GM23338 (cell line): ENCODE results near the gene CTCFL. TPM values are rescaled to one million over a fixed set of nuclear protein-coding genes. Genes with fewer than 3 reads are reported as not detected.

ENCODE experiments used
- ATAC-seq: fragments of 200-7000 bp; cut with Tn5 transposase; 3 replicates; pipeline ENCODE4 v1.9.1; 2020
- DNase-seq: peaks from one replicate; pipeline ENCODE4 v3.0.0-alpha.2; 2015; ENCODE audit warnings: low spot score
- H2AFZ ChIP-seq: fragments of 200-600 bp; sonication (generic); 2 replicates; pipeline ENCODE4 v1.8.0; 2016; ENCODE audit warnings: antibody characterized with exemption, mild to moderate bottlenecking, moderate library complexity
- H3F3A ChIP-seq: fragments of 200-600 bp; sonication (generic); replicated peaks from 2 replicates; pipeline ENCODE4 v1.8.0; 2017; ENCODE audit warnings: antibody characterized with exemption, mixed run types, low read depth
- H3K27ac ChIP-seq: fragments of 200-600 bp; sonication (generic); 2 replicates; pipeline ENCODE4 v1.6.1; 2016; ENCODE audit warnings: low read depth
- H3K27me3 ChIP-seq: fragments of 200-600 bp; sonication (generic); 2 replicates; pipeline ENCODE4 v1.8.0; 2016; ENCODE audit warnings: mild to moderate bottlenecking, mixed run types, moderate library complexity; ENCODE audit not compliant: insufficient read depth
- H3K36me3 ChIP-seq: fragments of 200-600 bp; sonication (generic); 2 replicates; pipeline ENCODE4 v1.8.0; 2016; ENCODE audit warnings: mild to moderate bottlenecking; ENCODE audit not compliant: insufficient read depth
- H3K4me1 ChIP-seq: fragments of 200-600 bp; sonication (generic); 2 replicates; pipeline ENCODE4 v1.8.0; 2016; ENCODE audit warnings: mild to moderate bottlenecking, moderate library complexity; ENCODE audit not compliant: insufficient read depth
- H3K4me2 ChIP-seq: fragments of 200-600 bp; sonication (generic); 2 replicates; pipeline ENCODE4 v1.7.1; 2017; ENCODE audit warnings: mixed run types
- H3K4me3 ChIP-seq: fragments of 200-600 bp; sonication (generic); 2 replicates; pipeline ENCODE4 v1.6.1; 2016; ENCODE audit warnings: mixed run types
- H3K79me2 ChIP-seq: fragments of 200-600 bp; sonication (generic); replicated peaks from 2 replicates; pipeline ENCODE4 v1.8.0; 2017; ENCODE audit warnings: mild to moderate bottlenecking; ENCODE audit not compliant: insufficient read depth
- H3K9me2 ChIP-seq: fragments of 200-600 bp; sonication (generic); 2 replicates; pipeline ENCODE4 v1.8.0; 2017; ENCODE audit not compliant: insufficient read depth
- H4K20me1 ChIP-seq: fragments of 200-600 bp; sonication (generic); replicated peaks from 2 replicates; pipeline ENCODE4 v1.8.0; 2017; ENCODE audit warnings: mild to moderate bottlenecking; ENCODE audit not compliant: insufficient read depth
- H3K27ac Mint-ChIP-seq: 2 replicates; pipeline ENCODE4 v1.8.0; 2020; ENCODE audit warnings: inconsistent platforms, mild to moderate bottlenecking, moderate library complexity, mixed read lengths
- H3K27me3 Mint-ChIP-seq: 3 replicates; pipeline ENCODE4 v1.8.0; 2022; ENCODE audit warnings: low read depth, mild to moderate bottlenecking, moderate library complexity, mixed read lengths, inconsistent platforms; ENCODE audit not compliant: insufficient read depth, poor library complexity
- H3K36me3 Mint-ChIP-seq: 3 replicates; pipeline ENCODE4 v1.8.0; 2021; ENCODE audit warnings: low read depth, mild to moderate bottlenecking, inconsistent platforms, moderate library complexity, mixed read lengths
- H3K4me1 Mint-ChIP-seq: 3 replicates; pipeline ENCODE4 v1.8.0; 2020; ENCODE audit warnings: mild to moderate bottlenecking, inconsistent platforms, mixed read lengths
- H3K4me3 Mint-ChIP-seq: 3 replicates; pipeline ENCODE4 v1.8.0; 2021; ENCODE audit warnings: moderate library complexity, mild to moderate bottlenecking, inconsistent platforms, mixed read lengths
- H3K9me3 Mint-ChIP-seq: 3 replicates; pipeline ENCODE4 v1.8.0; 2020; ENCODE audit warnings: moderate library complexity, mild to moderate bottlenecking, inconsistent platforms, mixed read lengths
- CREB1 ChIP-seq: fragments of 250-450 bp; sonication (Bioruptor Pico); IDR thresholded peaks from 2 replicates; pipeline ENCODE4 v1.5.0; 2020; ENCODE audit warnings: low read depth, mild to moderate bottlenecking, moderate library complexity
- CTCF ChIP-seq, 2 experiments: fragments of 200-600 bp in 1 of 2; sonication (generic) in 1 of 2; conservative IDR thresholded peaks; 2 replicates each; pipeline versions ENCODE4 v1.5.1 to v1.6.1; 2016 to 2017; ENCODE audit warnings: antibody characterized with exemption in 2 of 2, low read depth in 2 of 2, mild to moderate bottlenecking in 2 of 2, moderate library complexity in 1 of 2
- ETS1 ChIP-seq: IDR thresholded peaks from 2 replicates; pipeline ENCODE4 v1.6.1; 2016; ENCODE audit warnings: antibody characterized with exemption
- EZH2 ChIP-seq: fragments of 200-600 bp; sonication (generic); IDR thresholded peaks from one replicate; pipeline ENCODE4 v1.8.0; 2017; ENCODE audit warnings: antibody characterized with exemption, mild to moderate bottlenecking, low read depth; ENCODE audit not compliant: unreplicated experiment
- EZH2phosphoT487 ChIP-seq: fragments of 200-600 bp; sonication (generic); IDR thresholded peaks from one replicate; pipeline ENCODE4 v1.8.1; 2018; ENCODE audit warnings: antibody characterized with exemption; ENCODE audit not compliant: unreplicated experiment
- JUNB ChIP-seq: IDR thresholded peaks from one replicate; pipeline ENCODE4 v1.6.1; 2016; ENCODE audit warnings: antibody characterized with exemption; ENCODE audit not compliant: unreplicated experiment
- NANOG ChIP-seq: IDR thresholded peaks from 2 replicates; pipeline ENCODE4 v1.6.1; 2016; ENCODE audit warnings: antibody characterized with exemption, borderline replicate concordance
- POLR2AphosphoS5 ChIP-seq: IDR thresholded peaks from 2 replicates; pipeline ENCODE4 v1.6.1; 2016; ENCODE audit warnings: antibody characterized with exemption, low read depth
- REST ChIP-seq: IDR thresholded peaks from one replicate; pipeline ENCODE4 v1.6.1; 2018; ENCODE audit warnings: antibody characterized with exemption; ENCODE audit not compliant: unreplicated experiment
- STAT1 ChIP-seq: IDR thresholded peaks from one replicate; pipeline ENCODE4 v1.6.1; 2016; ENCODE audit warnings: antibody characterized with exemption; ENCODE audit not compliant: unreplicated experiment
- ZNF114 ChIP-seq: fragments of 250-450 bp; sonication (Bioruptor Pico); IDR thresholded peaks from 2 replicates; pipeline ENCODE4 v1.5.0; 2020; ENCODE audit warnings: mild to moderate bottlenecking, moderate library complexity
- ZNF331 ChIP-seq: fragments of 250-450 bp; sonication (Bioruptor Pico); IDR thresholded peaks from 2 replicates; pipeline ENCODE4 v1.5.0; 2020; ENCODE audit warnings: low read depth, mild to moderate bottlenecking, moderate library complexity
- polyA plus RNA-seq: library from polyadenylated mRNA; unstranded; fragments of >200 nt; fragmentation: Nextera tagmentation; extraction: Ambion mirVana; gene quantifications from 2 replicates; pipeline ENCODE4 v1.2.1, GENCODE V29; 2016
- total RNA-seq: library from RNA; depleted of rRNA; stranded (reverse); fragments of >200 nt; shearing (Covaris generic); gene quantifications from 2 replicates; pipeline ENCODE4 v1.2.3, GENCODE V29; 2014
- TF ChIP-seq, protein P1 (sequence below): fragments of 250-450 bp; sonication (Bioruptor Pico); IDR thresholded peaks from 2 replicates; pipeline ENCODE4 v1.5.0; 2020; ENCODE audit warnings: mild to moderate bottlenecking, moderate library complexity

CTCFL gene
- total and polyA plus RNA-seq, 2 experiments from 2014 or later: 0.55 to 1.4 TPM

DNA sequence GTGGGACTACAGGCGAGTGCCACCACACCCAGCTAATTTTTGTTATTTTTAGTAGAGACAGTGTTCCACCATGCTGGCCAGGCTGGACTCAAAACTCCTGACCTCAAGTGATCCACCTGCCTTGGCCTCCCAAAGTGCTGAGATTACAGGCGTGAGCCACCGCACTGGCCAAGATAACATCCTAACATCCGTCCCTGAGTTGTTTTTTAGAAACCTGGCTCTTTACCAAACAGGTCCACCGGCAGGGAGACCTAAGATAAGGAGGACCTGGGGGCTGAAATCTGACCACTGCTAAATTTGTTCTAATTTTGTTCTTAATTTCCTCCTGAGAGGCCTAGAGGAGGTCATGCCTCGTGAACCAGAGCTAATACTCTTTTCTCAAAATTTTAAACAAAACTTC, 20.5 kb downstream of the CTCFL start:
- Histone ChIP-seq H4K20me1 (no peaks in the 10 kb centered on the region), H3K79me2 (no peaks in the 10 kb centered on the region), H3K36me3 (no peaks in the 10 kb centered on the region), H3K4me1 (no peaks in the 10 kb centered on the region; the same call in 1 of the 2 replicates), H3K9me2 (0 out of 2 replicates have a peak, but pooled peaks cover 3% of the 10 kb centered on the region), H3K27ac (no peak overlapping the region), H3K4me3 (no peak overlapping the region), H3K27me3 (no peaks in the 10 kb centered on the region), H2AFZ (no peak overlapping the region), H3F3A (no peaks in the 10 kb centered on the region), H3K4me2 (no peak overlapping the region)
- TF ChIP-seq ZNF114 (CRISPR knock-in tag) (no peak), ETS1 (no peak), EZH2phosphoT487 (no peak), CTCF (conservative IDR thresholded peaks at IDR 0.05; ENCODE audit: low read depth in 2 of 2) (no peak), JUNB (no peak), ZNF331 (CRISPR knock-in tag) (no peak), STAT1 (no peak), POLR2AphosphoS5 (no peak), CREB1 (CRISPR knock-in tag) (no peak), NANOG (no peak), EZH2 (no peak), REST (no peak)
- TF ChIP-seq, protein P1, sequence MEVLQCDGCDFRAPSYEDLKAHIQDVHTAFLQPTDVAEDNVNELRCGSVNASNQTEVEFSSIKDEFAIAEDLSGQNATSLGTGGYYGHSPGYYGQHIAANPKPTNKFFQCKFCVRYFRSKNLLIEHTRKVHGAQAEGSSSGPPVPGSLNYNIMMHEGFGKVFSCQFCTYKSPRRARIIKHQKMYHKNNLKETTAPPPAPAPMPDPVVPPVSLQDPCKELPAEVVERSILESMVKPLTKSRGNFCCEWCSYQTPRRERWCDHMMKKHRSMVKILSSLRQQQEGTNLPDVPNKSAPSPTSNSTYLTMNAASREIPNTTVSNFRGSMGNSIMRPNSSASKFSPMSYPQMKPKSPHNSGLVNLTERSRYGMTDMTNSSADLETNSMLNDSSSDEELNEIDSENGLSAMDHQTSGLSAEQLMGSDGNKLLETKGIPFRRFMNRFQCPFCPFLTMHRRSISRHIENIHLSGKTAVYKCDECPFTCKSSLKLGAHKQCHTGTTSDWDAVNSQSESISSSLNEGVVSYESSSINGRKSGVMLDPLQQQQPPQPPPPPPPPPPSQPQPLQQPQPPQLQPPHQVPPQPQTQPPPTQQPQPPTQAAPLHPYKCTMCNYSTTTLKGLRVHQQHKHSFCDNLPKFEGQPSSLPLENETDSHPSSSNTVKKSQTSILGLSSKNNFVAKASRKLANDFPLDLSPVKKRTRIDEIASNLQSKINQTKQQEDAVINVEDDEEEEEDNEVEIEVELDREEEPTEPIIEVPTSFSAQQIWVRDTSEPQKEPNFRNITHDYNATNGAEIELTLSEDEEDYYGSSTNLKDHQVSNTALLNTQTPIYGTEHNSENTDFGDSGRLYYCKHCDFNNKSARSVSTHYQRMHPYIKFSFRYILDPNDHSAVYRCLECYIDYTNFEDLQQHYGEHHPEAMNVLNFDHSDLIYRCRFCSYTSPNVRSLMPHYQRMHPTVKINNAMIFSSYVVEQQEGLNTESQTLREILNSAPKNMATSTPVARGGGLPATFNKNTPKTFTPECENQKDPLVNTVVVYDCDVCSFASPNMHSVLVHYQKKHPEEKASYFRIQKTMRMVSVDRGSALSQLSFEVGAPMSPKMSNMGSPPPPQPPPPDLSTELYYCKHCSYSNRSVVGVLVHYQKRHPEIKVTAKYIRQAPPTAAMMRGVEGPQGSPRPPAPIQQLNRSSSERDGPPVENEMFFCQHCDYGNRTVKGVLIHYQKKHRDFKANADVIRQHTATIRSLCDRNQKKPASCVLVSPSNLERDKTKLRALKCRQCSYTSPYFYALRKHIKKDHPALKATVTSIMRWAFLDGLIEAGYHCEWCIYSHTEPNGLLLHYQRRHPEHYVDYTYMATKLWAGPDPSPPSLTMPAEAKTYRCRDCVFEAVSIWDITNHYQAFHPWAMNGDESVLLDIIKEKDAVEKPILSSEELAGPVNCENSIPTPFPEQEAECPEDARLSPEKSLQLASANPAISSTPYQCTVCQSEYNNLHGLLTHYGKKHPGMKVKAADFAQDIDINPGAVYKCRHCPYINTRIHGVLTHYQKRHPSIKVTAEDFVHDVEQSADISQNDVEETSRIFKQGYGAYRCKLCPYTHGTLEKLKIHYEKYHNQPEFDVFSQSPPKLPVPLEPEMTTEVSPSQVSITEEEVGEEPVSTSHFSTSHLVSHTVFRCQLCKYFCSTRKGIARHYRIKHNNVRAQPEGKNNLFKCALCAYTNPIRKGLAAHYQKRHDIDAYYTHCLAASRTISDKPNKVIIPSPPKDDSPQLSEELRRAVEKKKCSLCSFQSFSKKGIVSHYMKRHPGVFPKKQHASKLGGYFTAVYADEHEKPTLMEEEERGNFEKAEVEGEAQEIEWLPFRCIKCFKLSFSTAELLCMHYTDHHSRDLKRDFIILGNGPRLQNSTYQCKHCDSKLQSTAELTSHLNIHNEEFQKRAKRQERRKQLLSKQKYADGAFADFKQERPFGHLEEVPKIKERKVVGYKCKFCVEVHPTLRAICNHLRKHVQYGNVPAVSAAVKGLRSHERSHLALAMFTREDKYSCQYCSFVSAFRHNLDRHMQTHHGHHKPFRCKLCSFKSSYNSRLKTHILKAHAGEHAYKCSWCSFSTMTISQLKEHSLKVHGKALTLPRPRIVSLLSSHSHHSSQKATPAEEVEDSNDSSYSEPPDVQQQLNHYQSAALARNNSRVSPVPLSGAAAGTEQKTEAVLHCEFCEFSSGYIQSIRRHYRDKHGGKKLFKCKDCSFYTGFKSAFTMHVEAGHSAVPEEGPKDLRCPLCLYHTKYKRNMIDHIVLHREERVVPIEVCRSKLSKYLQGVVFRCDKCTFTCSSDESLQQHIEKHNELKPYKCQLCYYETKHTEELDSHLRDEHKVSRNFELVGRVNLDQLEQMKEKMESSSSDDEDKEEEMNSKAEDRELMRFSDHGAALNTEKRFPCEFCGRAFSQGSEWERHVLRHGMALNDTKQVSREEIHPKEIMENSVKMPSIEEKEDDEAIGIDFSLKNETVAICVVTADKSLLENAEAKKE (CRISPR knock-in tag): no peak
- Mint-ChIP-seq H3K27me3 (peaks cover 8% of the 10 kb centered on the region), H3K9me3 (no peaks in the 10 kb centered on the region), H3K27ac (no peak overlapping the region), H3K4me1 (peaks cover 21% of the 10 kb centered on the region), H3K4me3 (no peak overlapping the region), H3K36me3 (no peaks in the 10 kb centered on the region)
- DNase-seq: no peak
- no peak for ATAC-seq
